ENCODE data around the gene SLC12A5. TPM values are rescaled to one million over a fixed set of nuclear protein-coding genes. Genes with fewer than 3 reads are reported as not detected.

Gene SLC12A5
- total RNA-seq (2021) (6.0 and 8.7 TPM in 2 replicates), Bru-seq, nascent RNA (percentile 15 among the genes with signal in this experiment), BruChase-seq, experiment 1, labeled RNA remaining after a 2-hour chase (percentile 25 among the genes with signal in this experiment), BruChase-seq, experiment 2, labeled RNA remaining after a 6-hour chase (percentile 19 among the genes with signal in this experiment)
- long read RNA-seq, transcript SLC12A5-219 (2 exons, 401 nt) = major isoform, 7 of 7 reads
- long read RNA-seq, partial matches to known transcripts = 0 of 7 reads
- long read RNA-seq, other reads (novel, unspliced or antisense) = 0 of 7 reads

GRCh38 chr20:46028772-46029371 is at the start of gene SLC12A5:
Gene SLC12A5 (plus strand): TSS chr20:46029215. CDS start chr20:46029345, 130 bp downstream.
- H3K27ac ChIP-seq = no peak within 1 kb of the TSS
- no TSS peak for BruUV-seq (replicated peaks)
- CTCF ChIA-PET = no interaction called here
- H3K9me2 ChIP-seq (ENCODE audit: insufficient read depth) = no peaks in the 10 kb centered on the region
- H3K4me3 ChIP-seq = no peak within 1 kb of the TSS
- intact Hi-C loops (cut with micrococcal nuclease; ENCODE audit: unreplicated experiment) = no loop called here
- no peak within 1 kb of the TSS for H3K4me2 ChIP-seq
- no peaks in the 10 kb centered on the region for H3K9me3 ChIP-seq (ENCODE audit: insufficient read depth, low read depth)
- no peak within 1 kb of the TSS for H2AFZ ChIP-seq
- no peak for DNase-seq
- H3K4me1 ChIP-seq (replicated peaks; ENCODE audit: insufficient read depth) = no peaks in the 10 kb centered on the region
- H3K27me3 ChIP-seq (ENCODE audit: insufficient read depth, low read depth) = peaks cover 35% of the 10 kb centered on the region
- H3K79me2 ChIP-seq (ENCODE audit: low read depth) = no peaks in the 10 kb centered on the region
- POLR2A ChIA-PET (ENCODE audit: unreplicated experiment) = no interaction called here
- peaks cover 24% of the 10 kb centered on the region for H4K20me1 ChIP-seq (ENCODE audit: insufficient read depth)
- TF ChIP-seq CTCF (conservative IDR thresholded peaks at IDR 0.05) (no peak), EZH2 (IDR thresholded peaks at IDR 0.05; ENCODE audit: low read depth) (no peak)
- H3K36me3 ChIP-seq (ENCODE audit: low read depth) = no peaks in the 10 kb centered on the region
- H3F3A ChIP-seq (ENCODE audit: insufficient read depth, low read depth) = no peaks in the 10 kb centered on the region

GRCh38 chr20:45981261-45981660 is 47.8 kb upstream of the SLC12A5 start:
- intact Hi-C loops (cut with micrococcal nuclease; ENCODE audit: unreplicated experiment) = no loop called here
- H3K4me2 ChIP-seq = no peak overlapping the region
- H3K9me3 ChIP-seq (ENCODE audit: insufficient read depth, low read depth) = no peaks in the 10 kb centered on the region
- POLR2A ChIA-PET (ENCODE audit: unreplicated experiment) = no interaction called here
- no TSS peak for BruUV-seq (replicated peaks)
- no peaks in the 10 kb centered on the region; the same call in 1 of the 2 replicates for H3K4me1 ChIP-seq (replicated peaks; ENCODE audit: insufficient read depth)
- H3K36me3 ChIP-seq (ENCODE audit: low read depth) = no peaks in the 10 kb centered on the region
- no peaks in the 10 kb centered on the region for H3K27me3 ChIP-seq (ENCODE audit: insufficient read depth, low read depth)
- TF ChIP-seq CTCF (conservative IDR thresholded peaks at IDR 0.05) (no peak), EZH2 (IDR thresholded peaks at IDR 0.05; ENCODE audit: low read depth) (no peak)
- CTCF ChIA-PET = no interaction called here
- H3K27ac ChIP-seq = no peak overlapping the region
- no peaks in the 10 kb centered on the region for H4K20me1 ChIP-seq (ENCODE audit: insufficient read depth)
- no peak overlapping the region for H3K4me3 ChIP-seq
- no peak overlapping the region for H2AFZ ChIP-seq
- no peaks in the 10 kb centered on the region for H3K79me2 ChIP-seq (ENCODE audit: low read depth)
- H3K9me2 ChIP-seq (ENCODE audit: insufficient read depth) = no peaks in the 10 kb centered on the region
- DNase-seq = no peak
- no peaks in the 10 kb centered on the region; the same call in 1 of the 2 replicates for H3F3A ChIP-seq (ENCODE audit: insufficient read depth, low read depth)

GRCh38 chr20:45983279-45983743 is 45.7 kb upstream of the SLC12A5 start:
- H3K9me2 ChIP-seq (ENCODE audit: insufficient read depth) = no peaks in the 10 kb centered on the region
- H3K36me3 ChIP-seq (ENCODE audit: low read depth) = no peaks in the 10 kb centered on the region
- H3K79me2 ChIP-seq (ENCODE audit: low read depth) = no peaks in the 10 kb centered on the region
- H3K4me3 ChIP-seq = no peak overlapping the region
- intact Hi-C loops (cut with micrococcal nuclease; ENCODE audit: unreplicated experiment) = no loop called here
- ChIA-PET POLR2A (ENCODE audit: unreplicated experiment) (no interaction called here), CTCF (no interaction called here)
- no peak overlapping the region for H2AFZ ChIP-seq
- no peaks in the 10 kb centered on the region; the same call in 1 of the 2 replicates for H3K4me1 ChIP-seq (replicated peaks; ENCODE audit: insufficient read depth)
- no TSS peak for BruUV-seq (replicated peaks)
- H3K27ac ChIP-seq = no peak overlapping the region
- H3K4me2 ChIP-seq = 0 out of 2 replicates have a peak overlapping the region, but pooled peaks have one; percentile 12
- TF ChIP-seq CTCF (conservative IDR thresholded peaks at IDR 0.05) (no peak), EZH2 (IDR thresholded peaks at IDR 0.05; ENCODE audit: low read depth) (no peak)
- H4K20me1 ChIP-seq (ENCODE audit: insufficient read depth) = no peaks in the 10 kb centered on the region
- no peaks in the 10 kb centered on the region for H3K9me3 ChIP-seq (ENCODE audit: insufficient read depth, low read depth)
- DNase-seq = no peak
- peaks cover 5% of the 10 kb centered on the region; the same call in 1 of the 2 replicates for H3F3A ChIP-seq (ENCODE audit: insufficient read depth, low read depth)
- no peaks in the 10 kb centered on the region for H3K27me3 ChIP-seq (ENCODE audit: insufficient read depth, low read depth)
